ENCODE results near the gene DSC2. TPM values are rescaled to one million over a fixed set of nuclear protein-coding genes. Genes with fewer than 3 reads are reported as not detected.
"Not testable (repeated sequence)": the region's sequence is repeated elsewhere in the genome, so short reads cannot be mapped to it uniquely, and the experiment has no call there.

The DSC2 gene
- total RNA-seq (2014; rRNA removed; shearing (Covaris generic); ENCODE audit: low replicate concordance) = 0.81 and 5.4 TPM in 2 replicates

DNA sequence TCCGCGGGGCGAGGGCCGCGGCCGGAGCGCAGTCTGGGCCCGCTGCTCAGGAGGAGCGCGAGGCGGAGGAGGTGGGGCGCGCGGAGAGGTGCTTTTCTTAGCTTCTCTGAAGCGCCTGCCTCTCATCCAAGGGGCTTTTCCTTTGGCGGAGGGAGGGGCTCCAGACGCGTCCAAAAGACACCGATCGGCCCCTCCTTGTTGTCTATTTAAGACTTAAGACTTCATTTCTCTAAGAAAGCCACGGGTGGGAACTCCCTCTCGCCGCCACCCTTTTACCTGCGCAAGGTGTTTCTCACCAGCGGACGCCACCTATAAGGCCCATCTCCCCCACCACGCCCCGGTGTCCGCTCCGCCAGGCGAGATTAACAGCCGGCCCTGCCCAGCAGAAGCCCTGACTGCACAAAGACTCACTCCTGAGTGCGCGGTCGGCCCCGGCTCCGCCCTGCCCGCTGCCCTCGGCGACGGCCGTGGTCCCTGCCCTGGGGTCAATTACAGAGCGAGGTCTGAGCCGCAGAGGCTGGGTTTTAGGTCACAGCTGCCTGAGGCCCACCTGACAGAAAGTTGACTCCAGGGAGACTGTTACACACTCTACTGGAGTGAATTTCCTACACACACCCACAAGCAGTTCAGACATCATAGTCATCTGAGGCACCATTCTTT is at the start of gene DSC2:
Gene DSC2, minus strand, starts transcription at position 397 of the 660 bp plus-strand sequence. CDS start 450 bp downstream, outside the sequence.
- peak; percentile 38 for DNase-seq (ENCODE audit: low read depth)
- in situ Hi-C loops (cut with HindIII; ENCODE audit: low pct_unique_long_range_greater_than_20kb, low sequenced_read_pairs) = no loop called here

DNA sequence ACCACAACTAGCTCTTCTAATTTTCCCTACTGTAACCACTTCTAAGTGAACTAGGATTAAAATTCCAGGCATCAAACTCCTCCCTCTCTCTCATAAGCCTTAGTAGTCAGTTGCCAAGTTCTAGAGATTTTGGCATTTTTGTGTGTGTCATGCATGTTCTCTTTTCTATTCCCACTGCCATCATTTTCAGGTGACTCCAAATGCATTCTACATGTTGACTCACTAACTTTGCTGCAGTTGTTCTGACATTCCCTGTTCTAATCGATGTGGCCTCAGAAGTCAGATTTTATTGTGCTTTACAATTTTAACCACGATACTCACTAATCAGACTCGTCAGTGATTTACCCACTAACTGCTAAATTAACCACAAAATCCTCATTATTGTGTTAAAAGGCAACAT is 47.1 kb upstream of the DSC2 start:
- no peak for DNase-seq (ENCODE audit: low read depth)
- in situ Hi-C loops (cut with HindIII; ENCODE audit: low pct_unique_long_range_greater_than_20kb, low sequenced_read_pairs) = no loop called here

DNA sequence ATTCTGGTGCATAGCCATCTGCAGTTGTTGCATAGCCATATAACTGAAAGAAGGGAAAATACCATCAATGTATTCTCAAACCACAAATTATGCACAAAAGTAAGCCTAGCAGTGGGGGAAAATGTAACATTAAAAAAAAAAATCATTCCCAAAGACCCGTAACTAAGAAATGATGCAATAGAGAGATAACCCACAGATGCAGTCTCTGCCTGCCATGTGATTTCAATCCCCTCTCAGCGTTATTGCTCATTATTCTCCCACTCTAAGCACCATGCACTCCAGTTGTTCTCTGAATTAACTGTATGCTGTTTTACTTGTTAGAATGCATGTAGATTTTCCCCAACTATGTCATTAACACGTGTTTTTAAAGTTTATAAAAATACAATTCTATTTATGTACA is 46.4 kb upstream of the DSC2 start:
- DNase-seq (ENCODE audit: low read depth) = no peak
- in situ Hi-C loops (cut with HindIII; ENCODE audit: low pct_unique_long_range_greater_than_20kb, low sequenced_read_pairs) = no loop called here

DNA sequence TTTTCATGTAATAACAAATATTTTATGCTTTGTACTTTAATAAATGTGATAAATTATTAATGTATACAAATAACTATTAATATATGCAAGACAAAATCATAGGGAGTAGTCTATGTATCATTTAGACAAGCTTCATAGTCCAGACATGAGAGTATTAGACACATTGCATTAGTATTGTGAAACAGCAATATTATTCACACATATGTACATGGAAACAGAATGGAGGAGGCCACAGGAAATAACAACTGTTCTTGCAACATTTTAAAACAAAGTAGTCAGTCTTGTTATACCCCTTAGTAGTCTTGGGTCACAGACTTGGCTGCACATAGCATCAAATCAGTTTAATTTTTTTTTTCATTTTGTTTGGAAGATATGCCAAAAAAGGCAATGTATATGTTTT is 44.6 kb upstream of the DSC2 start:
- in situ Hi-C loops (cut with HindIII; ENCODE audit: low pct_unique_long_range_greater_than_20kb, low sequenced_read_pairs) = no loop called here

DNA sequence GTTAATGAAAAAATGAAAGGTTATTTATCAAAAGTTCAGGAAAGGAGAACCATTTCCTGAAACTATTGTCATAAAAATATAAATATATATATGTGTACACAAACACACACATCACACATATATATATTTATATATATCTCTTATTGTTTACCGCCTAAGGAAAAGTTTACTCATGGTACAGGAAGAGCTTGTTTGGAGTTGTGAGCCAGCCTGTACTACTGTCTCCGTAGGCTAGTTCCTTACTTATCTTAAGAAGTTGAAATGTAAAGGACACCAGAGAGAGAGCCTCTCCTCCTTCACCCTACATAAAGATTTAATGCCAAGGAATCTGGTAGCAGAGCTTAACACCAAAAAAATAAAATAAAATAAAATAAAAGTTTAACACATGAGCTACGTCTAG is 40.8 kb upstream of the DSC2 start:
- DNase-seq (ENCODE audit: low read depth) = no peak
- in situ Hi-C loops (cut with HindIII; ENCODE audit: low pct_unique_long_range_greater_than_20kb, low sequenced_read_pairs) = no loop called here

More for the DNA sequence above, 44.6 kb upstream of the DSC2 start:
- DNase-seq (ENCODE audit: low read depth) = no peak

DNA sequence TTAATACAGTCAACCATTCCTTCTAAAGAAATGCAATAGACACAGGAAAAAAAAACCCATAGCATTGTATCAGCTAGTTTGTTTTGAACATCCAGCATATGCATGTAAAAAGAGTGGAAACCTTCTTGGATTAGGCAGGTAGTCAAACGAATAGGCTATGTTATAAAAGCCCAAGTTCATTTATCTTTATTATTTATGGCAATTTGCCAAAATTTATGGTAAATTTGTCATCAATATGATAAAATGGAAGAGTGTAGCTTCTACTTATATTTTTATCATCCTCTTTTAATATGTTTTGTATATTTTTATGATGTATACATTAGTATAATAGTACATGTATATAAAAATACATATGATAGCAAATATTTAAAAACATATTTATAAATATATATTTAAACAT is 36.5 kb upstream of the DSC2 start:
- DNase-seq (ENCODE audit: low read depth) = no peak
- in situ Hi-C loops (cut with HindIII; ENCODE audit: low pct_unique_long_range_greater_than_20kb, low sequenced_read_pairs) = no loop called here

DNA sequence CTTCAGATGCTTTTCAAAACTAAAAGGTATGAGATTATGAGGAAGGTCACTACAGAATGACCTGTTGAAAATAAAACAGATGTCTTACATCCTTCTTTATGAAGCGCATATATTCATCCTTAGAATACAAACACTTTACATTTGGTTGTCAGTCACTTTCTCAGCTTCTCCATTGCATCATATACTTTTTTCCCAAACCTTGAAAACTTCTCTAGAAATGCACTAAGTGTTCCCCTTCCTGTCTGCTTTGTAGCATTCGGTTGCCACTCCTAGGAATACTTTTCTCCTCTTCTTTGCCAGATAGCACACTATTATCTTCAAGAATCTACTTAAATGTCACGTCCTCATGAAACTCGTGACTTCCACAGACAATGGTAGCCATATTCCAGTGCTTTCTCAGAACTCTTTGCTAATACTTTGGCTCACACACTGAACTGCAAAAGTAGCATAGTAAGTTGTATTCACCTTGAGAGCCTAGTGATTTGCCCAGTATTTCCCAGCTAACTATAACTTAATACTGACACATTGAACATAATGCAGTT is 32.8 kb upstream of the DSC2 start:
- DNase-seq (ENCODE audit: low read depth) = no peak
- in situ Hi-C loops (cut with HindIII; ENCODE audit: low pct_unique_long_range_greater_than_20kb, low sequenced_read_pairs) = no loop called here

DNA sequence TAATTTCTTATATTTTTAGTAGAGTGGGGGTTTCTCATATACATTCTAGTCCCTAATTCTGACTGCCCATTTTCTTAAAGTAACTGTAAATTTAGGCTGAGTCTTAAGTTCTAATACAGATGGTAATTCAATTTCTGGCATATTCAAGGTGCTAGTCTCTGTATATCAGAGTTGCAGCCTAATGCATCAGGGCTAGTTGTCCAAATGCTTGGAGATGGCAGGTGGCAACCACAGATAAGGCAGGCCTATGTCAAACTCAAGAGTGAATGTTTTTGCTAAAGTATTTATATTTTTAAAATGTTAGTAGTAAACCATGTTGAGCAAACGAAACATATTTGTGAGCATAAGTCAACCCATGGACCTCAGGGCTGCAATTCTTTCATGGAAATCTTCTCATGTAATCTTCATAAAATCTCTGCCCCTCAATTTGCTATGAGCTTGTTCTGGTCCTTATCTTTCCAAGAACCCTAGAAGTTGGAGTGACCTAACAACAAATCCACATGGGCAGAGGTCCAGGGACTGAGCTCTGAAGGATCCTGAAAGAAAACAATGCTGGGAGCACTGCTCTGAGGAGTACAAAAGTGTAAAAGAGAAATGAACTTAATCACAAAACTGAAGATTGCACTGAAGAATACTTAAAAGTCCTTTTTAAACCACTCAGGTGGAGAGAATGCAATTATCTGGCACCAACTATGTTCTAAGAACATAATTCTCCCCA is 27.3 kb upstream of the DSC2 start:
- DNase-seq (ENCODE audit: low read depth) = no peak
- in situ Hi-C loops (cut with HindIII; ENCODE audit: low pct_unique_long_range_greater_than_20kb, low sequenced_read_pairs) = no loop called here

DNA sequence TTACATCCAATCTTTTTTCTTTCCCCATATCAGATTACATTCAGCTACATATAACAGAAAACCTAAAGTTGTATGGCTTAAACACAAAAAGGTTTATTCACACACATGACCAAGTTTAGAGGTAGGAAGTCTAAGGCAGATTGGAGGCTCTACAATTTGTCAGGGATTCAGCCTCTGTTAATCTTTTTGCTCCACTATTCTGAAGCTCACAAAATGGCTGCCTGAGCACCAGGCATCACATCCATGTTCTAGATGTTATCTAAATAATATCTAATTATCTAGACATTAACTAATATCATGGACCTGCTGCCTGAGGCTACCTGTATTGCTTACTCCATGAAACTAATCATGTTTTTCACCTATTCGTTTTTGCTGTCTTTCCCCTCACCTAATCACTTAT is 23.7 kb upstream of the DSC2 start:
- in situ Hi-C loops (cut with HindIII; ENCODE audit: low pct_unique_long_range_greater_than_20kb, low sequenced_read_pairs) = no loop called here
- DNase-seq (ENCODE audit: low read depth) = no peak

DNA sequence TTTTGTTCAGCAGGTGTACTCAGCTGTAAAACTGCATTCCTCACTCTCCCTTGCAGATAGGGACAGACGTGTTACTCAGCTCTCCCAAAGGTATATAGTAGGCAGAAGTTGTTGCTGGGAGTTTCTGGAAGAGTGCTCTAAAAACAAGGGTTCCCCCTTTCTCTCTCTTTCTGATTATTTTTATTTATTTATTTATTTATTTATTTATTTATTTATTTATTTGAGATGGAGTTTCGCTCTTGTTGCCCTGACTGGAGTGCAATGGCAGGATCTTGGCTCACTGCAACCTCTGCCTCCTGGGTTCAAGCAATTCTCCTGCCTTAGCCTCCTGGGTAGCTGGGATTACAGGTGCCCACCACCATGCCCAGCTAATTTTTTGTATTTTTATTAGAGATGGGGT is 20.9 kb upstream of the DSC2 start:
- DNase-seq (ENCODE audit: low read depth); in situ Hi-C loops (cut with HindIII; ENCODE audit: low pct_unique_long_range_greater_than_20kb, low sequenced_read_pairs): not testable (repeated sequence)

DNA sequence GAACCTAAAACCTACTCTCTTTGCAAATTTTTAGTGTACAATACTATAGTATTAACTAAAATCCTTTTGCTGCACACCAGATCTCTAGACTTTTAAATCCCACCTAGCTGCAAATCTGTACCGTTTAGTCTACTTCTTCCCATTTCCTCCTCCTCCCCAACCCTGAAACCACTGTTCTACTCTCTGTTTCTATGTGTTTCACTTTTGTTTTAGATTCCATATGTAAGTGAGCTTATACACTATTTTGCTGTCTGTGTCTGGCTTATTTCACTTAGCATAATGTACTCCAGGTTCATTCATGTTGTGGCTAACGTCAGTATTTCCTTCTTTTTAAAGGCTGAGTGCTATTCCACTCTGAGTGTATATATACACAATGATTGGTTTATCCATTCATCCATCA is 18.4 kb upstream of the DSC2 start:
- in situ Hi-C loops (cut with HindIII; ENCODE audit: low pct_unique_long_range_greater_than_20kb, low sequenced_read_pairs) = no loop called here
- no peak for DNase-seq (ENCODE audit: low read depth)

DNA sequence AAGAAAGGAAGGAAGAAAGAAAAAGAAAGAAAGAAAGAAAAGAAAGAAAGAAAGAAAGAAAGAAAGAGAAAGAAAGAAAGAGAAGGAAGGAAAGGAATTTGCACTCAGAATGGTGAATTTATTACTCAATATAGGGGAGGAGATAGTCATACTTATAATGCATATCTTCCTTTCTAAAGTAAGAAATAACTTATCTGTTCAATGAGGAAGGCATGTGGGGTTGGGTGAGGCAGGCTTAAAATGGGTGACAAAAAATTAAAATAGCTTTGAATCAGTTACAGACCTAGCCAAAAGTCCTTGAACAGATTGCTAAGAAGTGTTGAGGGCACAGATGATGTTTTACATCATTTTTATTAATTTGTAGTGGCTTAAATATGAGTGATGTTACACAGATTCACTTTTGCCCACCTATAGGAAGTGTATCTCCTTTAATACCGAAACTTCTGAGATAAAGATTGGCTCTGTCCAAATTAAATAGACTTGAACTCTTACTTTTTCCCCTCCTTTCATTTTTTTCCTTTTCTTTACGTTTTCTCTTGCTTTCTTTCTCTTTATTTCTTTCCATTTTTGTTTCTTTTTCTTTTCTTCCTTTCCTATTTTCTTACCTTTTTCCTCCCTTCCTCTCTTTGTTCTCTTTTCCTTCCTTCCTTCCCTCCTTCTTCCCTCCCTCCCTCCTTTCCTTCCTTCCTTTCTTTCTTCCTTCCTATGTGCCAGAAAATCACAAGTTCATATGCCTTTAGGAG is 14.8 kb upstream of the DSC2 start:
- in situ Hi-C loops (cut with HindIII; ENCODE audit: low pct_unique_long_range_greater_than_20kb, low sequenced_read_pairs) = no loop called here
- no peak for DNase-seq (ENCODE audit: low read depth)

DNA sequence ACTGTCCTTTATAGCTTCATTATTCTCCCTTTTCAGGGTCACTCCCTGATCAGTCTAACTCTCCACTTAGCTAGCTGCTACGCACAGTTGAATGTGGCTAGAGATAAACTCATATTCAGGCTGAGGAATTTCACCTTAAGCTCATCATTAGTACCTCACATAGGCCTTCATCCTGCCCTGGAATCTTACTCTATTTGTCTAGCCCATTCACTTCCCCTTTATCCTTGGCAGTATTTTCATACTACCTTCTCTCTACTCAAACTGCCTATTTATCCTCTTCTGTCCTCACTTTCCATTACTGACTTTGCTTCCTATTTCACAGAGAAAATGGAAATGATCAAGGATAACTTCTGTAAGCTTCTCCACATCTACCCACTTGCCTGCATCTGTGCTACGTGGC is 10.6 kb upstream of the DSC2 start:
- no peak for DNase-seq (ENCODE audit: low read depth)
- in situ Hi-C loops (cut with HindIII; ENCODE audit: low pct_unique_long_range_greater_than_20kb, low sequenced_read_pairs) = no loop called here

DNA sequence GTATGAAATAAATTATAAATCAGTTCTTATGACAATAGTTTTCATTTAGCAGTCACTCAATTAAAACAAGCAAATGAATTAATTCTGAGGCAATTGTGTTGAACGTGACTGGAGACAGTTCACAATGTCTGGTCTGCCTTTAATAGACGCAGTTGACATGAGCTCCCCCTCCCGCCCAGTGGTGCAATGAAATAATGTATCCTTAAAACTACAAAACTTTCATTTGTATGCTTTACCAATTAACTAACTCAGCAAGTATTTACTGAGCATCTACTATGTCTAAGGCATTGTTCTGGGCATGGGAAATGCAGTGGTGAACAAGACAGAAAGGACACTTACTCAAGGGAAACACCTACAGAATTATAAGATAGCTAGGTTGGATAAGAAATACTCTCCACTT is 3.5 kb upstream of the DSC2 start:
- DNase-seq (ENCODE audit: low read depth) = no peak
- in situ Hi-C loops (cut with HindIII; ENCODE audit: low pct_unique_long_range_greater_than_20kb, low sequenced_read_pairs) = no loop called here

DNA sequence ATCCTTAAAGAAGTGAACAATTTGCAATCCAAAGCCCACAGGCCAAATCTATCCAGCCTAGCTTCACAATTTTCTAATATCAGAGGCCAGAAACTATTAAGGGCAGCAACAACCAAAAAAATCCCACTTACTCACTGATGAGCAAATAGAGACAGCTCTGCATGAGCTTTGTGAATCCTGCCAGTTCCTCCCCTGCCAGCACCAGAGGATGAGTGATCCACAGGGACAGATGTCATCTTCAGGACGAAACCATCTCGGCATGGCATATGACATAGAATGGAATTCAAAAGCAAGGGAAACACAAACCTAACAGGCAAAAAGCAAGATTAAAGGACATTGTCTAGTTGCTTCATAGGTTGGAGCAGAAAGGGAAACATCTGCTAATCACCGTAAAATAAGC is 2.2 kb upstream of the DSC2 start:
- no peak for DNase-seq (ENCODE audit: low read depth)
- in situ Hi-C loops (cut with HindIII; ENCODE audit: low pct_unique_long_range_greater_than_20kb, low sequenced_read_pairs) = no loop called here

DNA sequence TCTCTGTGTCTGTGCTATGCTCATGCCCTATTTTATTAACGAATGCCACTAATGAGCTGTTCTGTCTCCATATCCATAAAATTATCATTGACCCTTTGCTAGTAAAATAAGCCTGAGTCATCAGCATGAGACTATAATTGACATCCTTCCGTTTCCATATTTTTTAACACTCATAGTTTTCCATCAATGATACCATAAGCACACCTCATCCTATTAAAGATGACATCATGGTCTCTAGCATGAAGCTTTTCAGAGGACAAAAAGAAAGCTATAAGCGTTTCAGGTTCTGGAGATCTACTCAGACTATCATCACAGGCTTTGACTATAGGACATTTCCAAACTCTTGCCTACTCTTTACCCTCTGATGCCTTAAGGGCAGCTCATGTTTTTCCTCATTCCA is 1.2 kb upstream of the DSC2 start:
- in situ Hi-C loops (cut with HindIII; ENCODE audit: low pct_unique_long_range_greater_than_20kb, low sequenced_read_pairs) = no loop called here
- no peak for DNase-seq (ENCODE audit: low read depth)

DNA sequence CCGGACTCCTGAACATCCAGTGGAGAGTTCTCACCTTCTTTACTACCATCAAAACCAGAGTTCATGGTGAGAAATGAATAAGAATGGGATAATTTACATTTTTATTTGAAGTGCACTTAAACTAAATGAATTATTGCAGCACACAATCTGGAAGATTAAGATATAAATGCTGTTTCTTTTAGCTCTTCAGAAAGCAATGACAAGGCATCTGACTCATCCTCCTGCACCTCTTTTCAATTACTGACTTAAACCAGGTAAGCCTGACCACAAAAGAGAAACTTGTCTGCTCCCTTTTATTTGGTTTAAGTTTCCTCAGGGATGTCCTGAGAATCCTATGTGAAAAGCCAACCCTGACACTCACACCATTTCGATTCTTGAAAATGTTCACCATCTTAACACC is 720 bp upstream of the DSC2 start:
- DNase-seq (ENCODE audit: low read depth) = no peak
- in situ Hi-C loops (cut with HindIII; ENCODE audit: low pct_unique_long_range_greater_than_20kb, low sequenced_read_pairs) = no loop called here

DNA sequence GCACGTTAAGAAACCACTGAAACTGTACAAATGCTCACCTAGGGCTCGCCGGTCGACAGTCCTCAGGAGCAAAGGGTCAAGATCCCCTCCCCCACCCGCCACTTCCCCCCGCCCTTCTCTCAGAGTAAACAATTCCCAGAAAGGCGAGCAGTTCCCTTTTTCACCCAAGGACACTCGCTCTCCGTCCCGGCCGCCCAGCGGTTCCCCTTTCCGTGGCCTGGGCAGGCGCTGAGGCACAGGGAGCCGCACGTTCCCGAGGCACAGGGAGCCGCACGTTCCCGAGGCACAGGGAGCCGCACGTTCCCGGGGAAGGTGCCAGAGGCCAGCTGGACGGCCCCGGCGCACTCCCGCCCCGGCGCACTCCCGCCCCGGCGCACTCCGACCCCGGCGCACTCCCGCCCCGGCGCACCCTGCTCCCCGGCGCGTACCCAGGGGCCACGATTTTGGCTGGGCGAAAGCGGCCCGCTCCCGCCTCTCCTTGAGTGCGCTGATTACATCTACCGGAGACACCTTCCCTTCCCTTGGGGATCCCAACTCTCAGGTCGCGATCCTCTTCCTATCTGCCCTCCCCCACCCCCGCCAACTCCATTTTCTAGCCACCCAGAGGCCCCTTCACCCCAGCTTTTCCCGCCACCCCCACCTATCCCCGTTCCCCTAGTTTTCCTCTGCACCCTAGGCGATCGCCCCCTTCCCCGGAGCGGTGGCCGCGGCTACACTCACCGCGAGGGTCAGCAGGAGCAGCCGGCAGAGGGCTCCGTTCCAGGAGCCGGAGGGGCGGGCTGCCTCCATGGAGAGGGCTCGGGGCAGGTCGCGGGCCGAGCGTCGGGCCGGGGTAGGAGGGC is 817 bp downstream of the DSC2 start:
- DNase-seq (ENCODE audit: low read depth) = peak; percentile 32

More for the DNA sequence above, 817 bp downstream of the DSC2 start:
- in situ Hi-C loops (cut with HindIII; ENCODE audit: low pct_unique_long_range_greater_than_20kb, low sequenced_read_pairs) = no loop called here

Data from Caki2 (cell line).